ENCODE measurements around the gene MAP2K7. TPM values are rescaled to one million over a fixed set of nuclear protein-coding genes. Genes with fewer than 3 reads are reported as not detected.

Gene MAP2K7
- polyA plus RNA-seq, 1 donor (not counting 4 experiments of a cell fraction or from before 2014, with no cell fraction given): 8.4 TPM

- H2AFZ ChIP-seq (ENCODE audit: control insufficient read depth, low read length): no peak overlapping the region
- peaks cover 3% of the 10 kb centered on the region for H3K9me1 ChIP-seq (ENCODE audit: control insufficient read depth, extremely low read depth, insufficient read depth, low read length)
- peak overlapping the region; percentile 32 for H3K4me2 ChIP-seq (ENCODE audit: control insufficient read depth, extremely low read depth, insufficient read depth, low read depth, low read length)
- peaks cover 31% of the 10 kb centered on the region for H3K4me1 ChIP-seq (ENCODE audit: control insufficient read depth, extremely low read depth, insufficient read depth, low read length)
- no peaks in the 10 kb centered on the region for H3K27me3 ChIP-seq (ENCODE audit: control insufficient read depth, extremely low read depth, insufficient read depth, low read length)
- peaks cover 45% of the 10 kb centered on the region for H3K79me2 ChIP-seq (ENCODE audit: control insufficient read depth, insufficient read depth, low read length)
- peaks cover 5% of the 10 kb centered on the region for H4K20me1 ChIP-seq (ENCODE audit: control insufficient read depth, extremely low read depth, insufficient read depth, low read length)
- no peak overlapping the region for H3K27ac ChIP-seq (ENCODE audit: control insufficient read depth, insufficient read depth, low read length)
- peaks cover 4 to 7% of the 10 kb centered on the region in 2 experiments for H3K36me3 ChIP-seq (ENCODE audit: control insufficient read depth in 2 of 2, extremely low read depth in 1 of 2, insufficient read depth in 2 of 2, low read length in 2 of 2)
- DNase-seq (ENCODE audit: low read depth, low spot score) (no peak), FAIRE-seq (no peak)
- H3K9ac ChIP-seq (ENCODE audit: control insufficient read depth, extremely low read depth, insufficient read depth, low read length): peak overlapping the region; percentile 22
- no peaks in the 10 kb centered on the region for H3K9me3 ChIP-seq (ENCODE audit: control insufficient read depth, low read depth, low read length)
- no peak for TF ChIP-seq CTCF (optimal IDR thresholded peaks at IDR 0.05 in 1 of 3, IDR thresholded peaks at IDR 0.05 in 1 of 3, conservative IDR thresholded peaks at IDR 0.05 in 1 of 3; ENCODE audit: extremely low read depth in 1 of 3, insufficient read depth in 2 of 3, low read length in 3 of 3)
- TF ChIP-seq EZH2 (IDR thresholded peaks at IDR 0.05; ENCODE audit: low read length): no peak
- dilution Hi-C loops (cut with MboI; ENCODE audit: extremely low pct_ligation_motif_present, low sequenced_read_pairs): no loop called here
- no peak overlapping the region for H3K4me3 ChIP-seq (ENCODE audit: control insufficient read depth in 2 of 3, extremely low read depth in 1 of 3, insufficient read depth in 2 of 3, low read depth in 1 of 3, low read length in 3 of 3)
These were observed 3.4 kb downstream of the MAP2K7 start for GRCh38 chr19:7907122-7907521.

GRCh38 chr19:7907544-7907943 lies 3.9 kb downstream of the MAP2K7 start:
- no peak for FAIRE-seq
- H3K4me3 ChIP-seq (ENCODE audit: control insufficient read depth in 2 of 3, extremely low read depth in 1 of 3, insufficient read depth in 2 of 3, low read depth in 1 of 3, low read length in 3 of 3): no peak overlapping the region
- dilution Hi-C loops (cut with MboI; ENCODE audit: extremely low pct_ligation_motif_present, low sequenced_read_pairs): no loop called here
- H3K4me2 ChIP-seq (ENCODE audit: control insufficient read depth, extremely low read depth, insufficient read depth, low read depth, low read length): no peak overlapping the region
- H4K20me1 ChIP-seq (ENCODE audit: control insufficient read depth, extremely low read depth, insufficient read depth, low read length): peaks cover 5% of the 10 kb centered on the region
- no peak for DNase-seq (ENCODE audit: low read depth, low spot score)
- H3K79me2 ChIP-seq (ENCODE audit: control insufficient read depth, insufficient read depth, low read length): peaks cover 44% of the 10 kb centered on the region
- H3K36me3 ChIP-seq (ENCODE audit: control insufficient read depth in 2 of 2, extremely low read depth in 1 of 2, insufficient read depth in 2 of 2, low read length in 2 of 2): peaks cover 4 to 8% of the 10 kb centered on the region in 2 experiments
- H3K27ac ChIP-seq (ENCODE audit: control insufficient read depth, insufficient read depth, low read length): no peak overlapping the region
- TF ChIP-seq EZH2 (IDR thresholded peaks at IDR 0.05; ENCODE audit: low read length) (no peak), CTCF (optimal IDR thresholded peaks at IDR 0.05 in 1 of 3, IDR thresholded peaks at IDR 0.05 in 1 of 3, conservative IDR thresholded peaks at IDR 0.05 in 1 of 3; ENCODE audit: extremely low read depth in 1 of 3, insufficient read depth in 2 of 3, low read length in 3 of 3) (no peak)
- H3K9me3 ChIP-seq (ENCODE audit: control insufficient read depth, low read depth, low read length): no peaks in the 10 kb centered on the region
- peaks cover 3% of the 10 kb centered on the region for H3K9me1 ChIP-seq (ENCODE audit: control insufficient read depth, extremely low read depth, insufficient read depth, low read length)
- H2AFZ ChIP-seq (ENCODE audit: control insufficient read depth, low read length): no peak overlapping the region
- no peak overlapping the region for H3K9ac ChIP-seq (ENCODE audit: control insufficient read depth, extremely low read depth, insufficient read depth, low read length)
- H3K4me1 ChIP-seq (ENCODE audit: control insufficient read depth, extremely low read depth, insufficient read depth, low read length): peaks cover 27% of the 10 kb centered on the region
- no peaks in the 10 kb centered on the region for H3K27me3 ChIP-seq (ENCODE audit: control insufficient read depth, extremely low read depth, insufficient read depth, low read length)
